ENCODE results near the gene ENTR1. TPM values are rescaled to one million over a fixed set of nuclear protein-coding genes. Genes with fewer than 3 reads are reported as not detected.

Gene ENTR1
- 107 and 110 TPM in 2 replicates for total RNA-seq (2014; rRNA removed; shearing (Covaris generic))
- 244 and 280 TPM in 2 replicates for polyA plus RNA-seq (2014; cell fraction: nucleus; rRNA removed)

- peak; percentile 89 for DNase-seq (ENCODE audit: extremely low read depth, low read depth)
Measured at GRCh38 chr9:136410500-136411287, at the start of gene ENTR1, which contains the start of gene PMPCA. TSS of gene ENTR1 (minus strand) at chr9:136410614. CDS start at chr9:136410397, 217 bp downstream. TSS of gene PMPCA (plus strand) at chr9:136410658. CDS start at chr9:136410669, 11 bp downstream.

- DNase-seq (ENCODE audit: extremely low read depth, low read depth), result no peak
Measured at GRCh38 chr9:136459425-136459824, 49.0 kb upstream of the ENTR1 start.

- no peak for DNase-seq (ENCODE audit: extremely low read depth, low read depth)
Measured at GRCh38 chr9:136457326-136457725, 46.9 kb upstream of the ENTR1 start.

- DNase-seq (ENCODE audit: extremely low read depth, low read depth), result no peak
Measured at GRCh38 chr9:136456258-136456657, 45.8 kb upstream of the ENTR1 start.

GRCh38 chr9:136455043-136456002, 44.9 kb upstream of the ENTR1 start:
- DNase-seq (ENCODE audit: extremely low read depth, low read depth), result no peak

GRCh38 chr9:136454026-136454796, 43.8 kb upstream of the ENTR1 start:
- DNase-seq (ENCODE audit: extremely low read depth, low read depth), result no peak

- DNase-seq (ENCODE audit: extremely low read depth, low read depth), result no peak
Measured at GRCh38 chr9:136453326-136453725, 42.9 kb upstream of the ENTR1 start.

- no peak for DNase-seq (ENCODE audit: extremely low read depth, low read depth)
Measured at GRCh38 chr9:136451221-136451877, 40.9 kb upstream of the ENTR1 start.

GRCh38 chr9:136448655-136449054, 38.2 kb upstream of the ENTR1 start:
- no peak for DNase-seq (ENCODE audit: extremely low read depth, low read depth)

GRCh38 chr9:136447173-136447778, 36.9 kb upstream of the ENTR1 start:
- no peak for DNase-seq (ENCODE audit: extremely low read depth, low read depth)

GRCh38 chr9:136445799-136446198, 35.4 kb upstream of the ENTR1 start:
- DNase-seq (ENCODE audit: extremely low read depth, low read depth), result no peak

GRCh38 chr9:136444102-136444501, 33.7 kb upstream of the ENTR1 start:
- no peak for DNase-seq (ENCODE audit: extremely low read depth, low read depth)

GRCh38 chr9:136443687-136444086, 33.3 kb upstream of the ENTR1 start:
- DNase-seq (ENCODE audit: extremely low read depth, low read depth), result no peak

- DNase-seq (ENCODE audit: extremely low read depth, low read depth), result no peak
Measured at GRCh38 chr9:136443087-136443486, 32.7 kb upstream of the ENTR1 start.

- no peak for DNase-seq (ENCODE audit: extremely low read depth, low read depth)
Measured at GRCh38 chr9:136442265-136442664, 31.9 kb upstream of the ENTR1 start.

GRCh38 chr9:136441681-136442245, 31.3 kb upstream of the ENTR1 start:
- DNase-seq (ENCODE audit: extremely low read depth, low read depth), result no peak

GRCh38 chr9:136441191-136441680, 30.8 kb upstream of the ENTR1 start:
- DNase-seq (ENCODE audit: extremely low read depth, low read depth), result no peak

GRCh38 chr9:136439481-136440408, 29.3 kb upstream of the ENTR1 start, which contains the start of gene INPP5E:
TSS of gene INPP5E (minus strand) at chr9:136439845. CDS start at chr9:136439419, 426 bp downstream.
- peak; percentile 33 for DNase-seq (ENCODE audit: extremely low read depth, low read depth)

Measured in NCI-H460 (cell line).